Cardiac fibroblast (primary cell): Measurements from ENCODE around the gene FBH1.
"Not testable (repeated sequence)": the region's sequence is repeated elsewhere in the genome, so short reads cannot be mapped to it uniquely, and the experiment has no call there.

Experiments
- DNase-seq, 2 donors: peaks; one replicate each; pipeline versions ENCODE4 v3.0.0 to v3.0.0-alpha.2; 2010; ENCODE audit warnings: low read depth in 2 of 2
- H3K4me3 ChIP-seq, 2 donors: replicated peaks in 1 of 2; 1 replicate in 1 of 2; 2 replicates in 1 of 2; pipeline ENCODE4 v1.5.1; 2011; ENCODE audit warnings: low read depth in 2 of 2, low read length in 2 of 2, mild to moderate bottlenecking in 2 of 2, moderate library complexity in 1 of 2
- CTCF ChIP-seq: IDR thresholded peaks from one replicate; pipeline ENCODE4 v1.5.1; 2011; ENCODE audit warnings: low read depth, mild to moderate bottlenecking, low read length, inconsistent platforms

The FBH1 gene

GRCh38 chr10:5869156-5869555, 20.9 kb upstream of the FBH1 start:
- TF ChIP-seq CTCF: no peak
- no peak overlapping the region for H3K4me3 ChIP-seq
- DNase-seq: no peak

GRCh38 chr10:5871596-5871995, 18.4 kb upstream of the FBH1 start:
- no peak for TF ChIP-seq CTCF
- peak; percentile 16 to 52 for DNase-seq
- no peak overlapping the region for H3K4me3 ChIP-seq

- TF ChIP-seq CTCF: peak; percentile 56
- peak; percentile 83 to 86 for DNase-seq
- H3K4me3 ChIP-seq: no peak overlapping the region
These were observed 16.5 kb upstream of the FBH1 start for GRCh38 chr10:5873515-5873995.

GRCh38 chr10:5876181-5876768, 13.8 kb upstream of the FBH1 start:
- no peak overlapping the region for H3K4me3 ChIP-seq
- TF ChIP-seq CTCF: no peak
- peak; percentile 32 to 77 for DNase-seq

GRCh38 chr10:5877041-5877440, 13.0 kb upstream of the FBH1 start:
- not testable (repeated sequence) for DNase-seq, H3K4me3 ChIP-seq

GRCh38 chr10:5882961-5883360, 7.1 kb upstream of the FBH1 start:
- TF ChIP-seq CTCF: no peak
- H3K4me3 ChIP-seq: no peak overlapping the region
- no peak for DNase-seq

GRCh38 chr10:5885619-5886018, 4.4 kb upstream of the FBH1 start:
- TF ChIP-seq CTCF: no peak
- no peak overlapping the region for H3K4me3 ChIP-seq
- DNase-seq: no peak
